Breast epithelium (tissue), 3 donors: ENCODE data around the gene TLCD1.

Source experiments
- POLR2A ChIP-seq: fragments of 450-650 bp; IDR thresholded peaks from one replicate; pipeline ENCODE4 v1.6.1; 2016; ENCODE audit warnings: antibody characterized with exemption, mild to moderate bottlenecking, moderate library complexity
- TF ChIP-seq, protein P1 (sequence below), 3 donors: fragments of 450-650 bp; IDR thresholded peaks; one replicate each; pipeline ENCODE4 v1.5.1; 2016 to 2017; ENCODE audit warnings: antibody characterized with exemption in 3 of 3, mild to moderate bottlenecking in 3 of 3, moderate library complexity in 3 of 3

DNA sequence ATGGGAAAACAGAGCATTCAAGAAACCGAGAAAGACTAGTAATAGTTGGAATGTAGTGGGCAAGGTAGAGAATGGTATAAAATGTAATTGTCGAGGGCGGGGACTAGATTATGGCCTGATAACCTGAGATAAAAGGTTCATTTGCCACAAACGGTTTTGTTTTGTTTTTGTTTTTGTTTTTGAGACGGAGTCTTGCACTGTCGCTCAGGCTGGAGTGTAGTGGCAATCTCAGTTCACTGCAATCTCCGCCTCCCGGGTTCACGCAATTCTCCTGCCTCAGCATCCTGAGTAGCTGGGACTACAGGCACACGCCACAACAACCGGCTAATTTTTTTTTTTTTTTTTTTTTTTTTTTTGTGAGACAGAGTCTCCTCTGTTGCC lies 3.9 kb upstream of the TLCD1 start:
- TF ChIP-seq, protein P1, sequence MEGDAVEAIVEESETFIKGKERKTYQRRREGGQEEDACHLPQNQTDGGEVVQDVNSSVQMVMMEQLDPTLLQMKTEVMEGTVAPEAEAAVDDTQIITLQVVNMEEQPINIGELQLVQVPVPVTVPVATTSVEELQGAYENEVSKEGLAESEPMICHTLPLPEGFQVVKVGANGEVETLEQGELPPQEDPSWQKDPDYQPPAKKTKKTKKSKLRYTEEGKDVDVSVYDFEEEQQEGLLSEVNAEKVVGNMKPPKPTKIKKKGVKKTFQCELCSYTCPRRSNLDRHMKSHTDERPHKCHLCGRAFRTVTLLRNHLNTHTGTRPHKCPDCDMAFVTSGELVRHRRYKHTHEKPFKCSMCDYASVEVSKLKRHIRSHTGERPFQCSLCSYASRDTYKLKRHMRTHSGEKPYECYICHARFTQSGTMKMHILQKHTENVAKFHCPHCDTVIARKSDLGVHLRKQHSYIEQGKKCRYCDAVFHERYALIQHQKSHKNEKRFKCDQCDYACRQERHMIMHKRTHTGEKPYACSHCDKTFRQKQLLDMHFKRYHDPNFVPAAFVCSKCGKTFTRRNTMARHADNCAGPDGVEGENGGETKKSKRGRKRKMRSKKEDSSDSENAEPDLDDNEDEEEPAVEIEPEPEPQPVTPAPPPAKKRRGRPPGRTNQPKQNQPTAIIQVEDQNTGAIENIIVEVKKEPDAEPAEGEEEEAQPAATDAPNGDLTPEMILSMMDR (IDR thresholded peaks at IDR 0.05), result no peak
- no peak for TF ChIP-seq POLR2A
